ENCODE results near the gene THPO.
A peak's percentile ranks its signal among the peaks of the same experiment; 100 is the strongest.

The THPO gene

GRCh38 chr3:184380627-184381260, 2.7 kb upstream of the THPO start:
- H3K27me3 ChIP-seq (ENCODE audit: low read depth): no peaks in the 10 kb centered on the region
- peaks cover 4% of the 10 kb centered on the region; the same call in 1 of the 2 replicates for H3K4me1 ChIP-seq
- no peaks in the 10 kb centered on the region for H3K9me3 ChIP-seq
- peak in 1 of 2 experiments; percentile 26 for DNase-seq (ENCODE audit: low spot score in 2 of 2)
- no peaks in the 10 kb centered on the region for H3K36me3 ChIP-seq (replicated peaks)
- in situ Hi-C loops (cut with MboI; ENCODE audit: low sequenced_read_pairs): no loop called here
- H3K4me3 ChIP-seq: peak overlapping the region; percentile 30

GRCh38 chr3:184380185-184380626, 2.2 kb upstream of the THPO start:
- Histone ChIP-seq H3K4me3 (peak overlapping the region; percentile 30), H3K27me3 (ENCODE audit: low read depth) (no peaks in the 10 kb centered on the region), H3K36me3 (replicated peaks) (no peaks in the 10 kb centered on the region), H3K9me3 (no peaks in the 10 kb centered on the region), H3K4me1 (peaks cover 4% of the 10 kb centered on the region; the same call in 1 of the 2 replicates)
- in situ Hi-C loops (cut with MboI; ENCODE audit: low sequenced_read_pairs): no loop called here
- DNase-seq (ENCODE audit: low spot score in 2 of 2): peak in 1 of 2 experiments; percentile 82

GRCh38 chr3:184379358-184380184, 1.6 kb upstream of the THPO start, which contains the start of gene CHRD:
TSS of gene CHRD (plus strand) at chr3:184380054. CDS start at chr3:184380319, 265 bp downstream.
- peak in 1 of 2 experiments; percentile 43 for DNase-seq (ENCODE audit: low spot score in 2 of 2)
- Histone ChIP-seq H3K4me3 (peak within 1 kb of the TSS; percentile 30), H3K27me3 (ENCODE audit: low read depth) (0 out of 2 replicates have a peak, but pooled peaks cover 2% of the 10 kb centered on the region), H3K4me1 (peaks cover 4% of the 10 kb centered on the region; the same call in 1 of the 2 replicates), H3K36me3 (replicated peaks) (no peaks in the 10 kb centered on the region), H3K9me3 (no peaks in the 10 kb centered on the region)
- in situ Hi-C loops (cut with MboI; ENCODE audit: low sequenced_read_pairs): no loop called here

- H3K4me1 ChIP-seq: peaks cover 4% of the 10 kb centered on the region; the same call in 1 of the 2 replicates
- no peaks in the 10 kb centered on the region for H3K9me3 ChIP-seq
- 0 out of 2 replicates have a peak, but pooled peaks cover 2% of the 10 kb centered on the region for H3K27me3 ChIP-seq (ENCODE audit: low read depth)
- in situ Hi-C loops (cut with MboI; ENCODE audit: low sequenced_read_pairs): no loop called here
- DNase-seq (ENCODE audit: low spot score in 2 of 2): no peak
- no peak overlapping the region for H3K4me3 ChIP-seq
- H3K36me3 ChIP-seq (replicated peaks): no peaks in the 10 kb centered on the region
Measured at GRCh38 chr3:184378651-184379357, 797 bp upstream of the THPO start.

- H3K36me3 ChIP-seq (replicated peaks): no peaks in the 10 kb centered on the region
- no peak overlapping the region for H3K4me3 ChIP-seq
- peaks cover 4% of the 10 kb centered on the region; the same call in 1 of the 2 replicates for H3K4me1 ChIP-seq
- in situ Hi-C loops (cut with MboI; ENCODE audit: low sequenced_read_pairs): no loop called here
- 0 out of 2 replicates have a peak, but pooled peaks cover 2% of the 10 kb centered on the region for H3K27me3 ChIP-seq (ENCODE audit: low read depth)
- no peaks in the 10 kb centered on the region for H3K9me3 ChIP-seq
- DNase-seq (ENCODE audit: low spot score in 2 of 2): no peak
Measured at GRCh38 chr3:184377374-184377773, 633 bp downstream of the THPO start.

- in situ Hi-C loops (cut with MboI; ENCODE audit: low sequenced_read_pairs): no loop called here
- Histone ChIP-seq H3K4me3 (no peak overlapping the region), H3K9me3 (no peaks in the 10 kb centered on the region), H3K27me3 (ENCODE audit: low read depth) (0 out of 2 replicates have a peak, but pooled peaks cover 2% of the 10 kb centered on the region), H3K36me3 (replicated peaks) (no peaks in the 10 kb centered on the region), H3K4me1 (peaks cover 4% of the 10 kb centered on the region; the same call in 1 of the 2 replicates)
- DNase-seq (ENCODE audit: low spot score in 2 of 2): no peak
Measured at GRCh38 chr3:184375747-184376461, 2.1 kb downstream of the THPO start.

- in situ Hi-C loops (cut with MboI; ENCODE audit: low sequenced_read_pairs): loop anchor here (5.0 kb wide), 1 partner anchor 169 kb away; no protein-coding TSS in a partner anchor
- Histone ChIP-seq H3K4me3 (no peak overlapping the region), H3K27me3 (ENCODE audit: low read depth) (0 out of 2 replicates have a peak, but pooled peaks cover 2% of the 10 kb centered on the region), H3K36me3 (replicated peaks) (peaks cover 8% of the 10 kb centered on the region), H3K9me3 (no peaks in the 10 kb centered on the region), H3K4me1 (no peaks in the 10 kb centered on the region)
- DNase-seq (ENCODE audit: low spot score in 2 of 2): no peak
Measured at GRCh38 chr3:184373422-184373821, 4.6 kb downstream of the THPO start.

GRCh38 chr3:184372911-184373310, 5.1 kb downstream of the THPO start:
- Histone ChIP-seq H3K4me1 (no peaks in the 10 kb centered on the region), H3K36me3 (replicated peaks) (peaks cover 13% of the 10 kb centered on the region), H3K4me3 (no peak overlapping the region), H3K27me3 (ENCODE audit: low read depth) (0 out of 2 replicates have a peak, but pooled peaks cover 2% of the 10 kb centered on the region), H3K9me3 (no peaks in the 10 kb centered on the region)
- DNase-seq (ENCODE audit: low spot score in 2 of 2): no peak
- in situ Hi-C loops (cut with MboI; ENCODE audit: low sequenced_read_pairs): loop anchor here (5.0 kb wide), 1 partner anchor 169 kb away; no protein-coding TSS in a partner anchor

GRCh38 chr3:184372296-184372821, 5.6 kb downstream of the THPO start:
- Histone ChIP-seq H3K4me3 (no peak overlapping the region), H3K27me3 (ENCODE audit: low read depth) (0 out of 2 replicates have a peak, but pooled peaks cover 2% of the 10 kb centered on the region), H3K4me1 (no peaks in the 10 kb centered on the region), H3K9me3 (no peaks in the 10 kb centered on the region), H3K36me3 (replicated peaks) (peaks cover 18% of the 10 kb centered on the region)
- in situ Hi-C loops (cut with MboI; ENCODE audit: low sequenced_read_pairs): loop anchor here (5.0 kb wide), 1 partner anchor 170 kb away; no protein-coding TSS in a partner anchor
- no peak for DNase-seq (ENCODE audit: low spot score in 2 of 2)

- Histone ChIP-seq H3K4me3 (no peak overlapping the region), H3K36me3 (replicated peaks) (peaks cover 24% of the 10 kb centered on the region), H3K4me1 (no peaks in the 10 kb centered on the region), H3K9me3 (no peaks in the 10 kb centered on the region), H3K27me3 (ENCODE audit: low read depth) (0 out of 2 replicates have a peak, but pooled peaks cover 2% of the 10 kb centered on the region)
- peak; percentile 81 to 84 for DNase-seq (ENCODE audit: low spot score in 2 of 2)
- in situ Hi-C loops (cut with MboI; ENCODE audit: low sequenced_read_pairs): loop anchor here (5.0 kb wide), 1 partner anchor 171 kb away; no protein-coding TSS in a partner anchor
Measured at GRCh38 chr3:184371570-184372018, 6.4 kb downstream of the THPO start.

GRCh38 chr3:184368586-184369183, 9.3 kb downstream of the THPO start:
- in situ Hi-C loops (cut with MboI; ENCODE audit: low sequenced_read_pairs): no loop called here
- Histone ChIP-seq H3K4me3 (no peak overlapping the region), H3K4me1 (peaks cover 9% of the 10 kb centered on the region), H3K36me3 (replicated peaks) (peaks cover 48% of the 10 kb centered on the region), H3K27me3 (ENCODE audit: low read depth) (no peaks in the 10 kb centered on the region), H3K9me3 (no peaks in the 10 kb centered on the region)
- no peak for DNase-seq (ENCODE audit: low spot score in 2 of 2)

- DNase-seq (ENCODE audit: low spot score in 2 of 2): no peak
- Histone ChIP-seq H3K9me3 (no peaks in the 10 kb centered on the region), H3K4me3 (no peak overlapping the region), H3K27me3 (ENCODE audit: low read depth) (no peaks in the 10 kb centered on the region), H3K36me3 (replicated peaks) (peaks cover 48% of the 10 kb centered on the region), H3K4me1 (peaks cover 9% of the 10 kb centered on the region)
- in situ Hi-C loops (cut with MboI; ENCODE audit: low sequenced_read_pairs): no loop called here
Measured at GRCh38 chr3:184368116-184368515, 9.9 kb downstream of the THPO start.
